OCI-LY1 (cell line): ENCODE measurements around the gene DYNLL1.
"Not testable (repeated sequence)": the region's sequence is repeated elsewhere in the genome, so short reads cannot be mapped to it uniquely, and the experiment has no call there.

Source experiments
- CTCF ChIP-seq: fragments of 200-600 bp; sonication (generic), shearing (Covaris generic); IDR thresholded peaks from 2 replicates; pipeline ENCODE4 v1.5.1; 2017; ENCODE audit warnings: mild to moderate bottlenecking, antibody characterized with exemption, low read length, moderate library complexity, mixed read lengths
- EZH2 ChIP-seq: fragments of 200-600 bp; sonication (generic), shearing (Covaris generic); IDR thresholded peaks from 2 replicates; pipeline ENCODE4 v1.8.0; 2017; ENCODE audit warnings: borderline replicate concordance, mixed run types, mild to moderate bottlenecking, antibody characterized with exemption, low read length, moderate library complexity, mixed read lengths

GRCh38 chr12:120487552-120487951, 8.4 kb upstream of the DYNLL1 start:
- TF ChIP-seq CTCF, EZH2: not testable (repeated sequence)
